GM19468 (cell line): ENCODE data around the gene KRT17.

Source experiments
- ATAC-seq: cut with Tn5 transposase; IDR thresholded peaks from one replicate; pipeline ENCODE4 v1.9.1; 2021; ENCODE audit warnings: mild to moderate bottlenecking, moderate library complexity, moderate number of reproducible peaks; ENCODE audit not compliant: unreplicated experiment; ENCODE audit errors: extremely low read depth

KRT17 gene

DNA sequence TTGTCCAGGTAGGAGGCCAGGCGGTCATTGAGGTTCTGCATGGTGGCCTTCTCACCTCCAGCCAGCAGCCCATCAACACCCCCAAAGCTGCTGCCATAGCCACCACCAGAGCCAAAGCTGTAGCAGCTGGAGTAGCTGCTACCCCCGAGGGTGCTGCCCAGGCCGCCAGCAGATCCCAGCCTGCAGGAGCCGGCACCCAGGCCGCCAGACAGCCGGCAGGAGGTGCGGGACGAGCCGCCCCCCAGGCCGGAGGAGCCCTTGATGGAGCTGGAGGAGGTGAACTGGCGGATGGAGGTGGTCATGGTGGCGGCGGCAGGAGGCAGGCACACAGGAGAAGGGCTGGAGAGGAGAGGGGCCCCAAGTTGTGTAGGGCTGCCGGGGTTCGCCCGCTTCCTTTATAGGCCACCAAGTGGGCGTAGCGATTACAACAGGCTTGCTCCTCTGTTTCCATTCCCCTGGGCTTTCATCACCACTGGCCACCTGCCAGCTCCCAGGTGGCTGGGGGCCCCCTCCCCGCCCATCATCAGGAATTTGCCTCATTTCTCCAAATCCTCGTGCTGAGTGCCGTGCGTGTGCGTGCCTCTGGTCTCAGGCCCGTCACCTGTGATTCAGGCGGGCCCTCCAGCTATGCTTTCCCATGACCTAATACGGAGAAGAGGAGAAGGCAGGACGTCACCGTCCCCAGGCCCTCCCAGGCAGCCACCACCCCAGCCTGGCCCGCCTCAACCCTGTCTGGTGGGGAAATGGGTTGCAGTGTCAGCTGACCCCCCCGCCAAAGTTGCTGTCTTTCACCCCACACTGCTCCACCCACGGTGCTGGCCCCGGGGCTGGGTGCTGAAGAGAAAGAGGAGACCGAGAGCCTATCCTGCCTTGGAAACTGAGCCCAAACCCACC is at the start of gene KRT17:
KRT17 (minus strand) TSS at position 368 of the 894 bp plus-strand sequence; CDS start at position 302, 66 bp downstream.
- ATAC-seq, result no peak

DNA sequence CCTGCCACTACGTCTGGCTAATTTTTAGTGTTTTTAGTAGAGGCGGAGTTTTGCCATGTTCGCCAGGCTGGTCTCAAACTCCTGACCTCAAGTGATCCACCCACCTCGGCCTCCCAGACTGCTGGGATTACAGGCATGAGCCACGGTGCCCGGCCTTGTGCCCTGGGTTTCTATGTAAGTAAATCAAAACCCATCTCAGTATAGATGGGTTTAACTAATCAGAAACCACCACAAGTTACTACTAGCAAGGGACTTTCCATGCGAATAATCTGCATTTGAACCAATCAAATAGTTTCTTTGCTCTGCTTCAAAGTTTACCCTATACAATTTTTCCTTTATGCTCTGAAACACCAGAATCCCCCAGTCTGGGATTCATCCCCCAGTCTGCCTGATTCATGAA is 47.8 kb upstream of the KRT17 start:
- no peak for ATAC-seq

DNA sequence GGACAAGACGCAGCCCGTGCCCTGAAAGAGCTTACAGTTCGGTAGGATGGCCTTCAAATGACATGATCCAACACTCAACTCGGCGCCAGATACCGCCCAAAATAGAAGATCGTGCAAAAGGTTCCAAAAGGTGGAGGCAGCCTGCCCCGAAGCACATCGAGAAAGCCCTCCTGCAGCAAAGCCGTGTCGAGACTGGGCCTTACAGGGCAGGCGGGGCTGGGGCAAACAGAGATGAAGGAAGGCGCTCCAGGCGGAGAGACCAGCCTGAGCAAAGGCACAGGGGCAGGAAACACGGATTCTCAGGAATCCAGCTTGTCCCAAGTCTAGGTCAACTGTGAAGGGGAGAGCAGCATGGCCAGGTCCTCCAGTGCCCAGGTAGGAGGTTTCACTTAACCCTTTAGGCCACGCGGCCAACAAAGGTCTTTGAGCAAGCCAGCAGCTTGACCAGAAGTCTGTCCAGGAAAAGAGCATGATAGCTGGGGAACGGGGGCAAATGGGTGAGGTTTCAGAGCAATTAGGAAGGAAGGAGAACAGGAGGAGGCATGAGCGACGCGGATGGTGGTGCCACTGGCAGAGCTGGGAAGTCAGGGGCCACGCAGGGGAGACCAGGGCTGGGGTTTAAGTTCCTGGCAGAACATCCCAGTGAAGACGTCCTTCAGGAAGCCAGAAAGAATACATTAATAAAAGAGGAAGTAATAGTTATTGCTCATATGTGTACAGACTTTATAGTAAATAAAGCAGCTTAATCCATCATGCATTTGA is 43.1 kb upstream of the KRT17 start:
- ATAC-seq, result no peak

DNA sequence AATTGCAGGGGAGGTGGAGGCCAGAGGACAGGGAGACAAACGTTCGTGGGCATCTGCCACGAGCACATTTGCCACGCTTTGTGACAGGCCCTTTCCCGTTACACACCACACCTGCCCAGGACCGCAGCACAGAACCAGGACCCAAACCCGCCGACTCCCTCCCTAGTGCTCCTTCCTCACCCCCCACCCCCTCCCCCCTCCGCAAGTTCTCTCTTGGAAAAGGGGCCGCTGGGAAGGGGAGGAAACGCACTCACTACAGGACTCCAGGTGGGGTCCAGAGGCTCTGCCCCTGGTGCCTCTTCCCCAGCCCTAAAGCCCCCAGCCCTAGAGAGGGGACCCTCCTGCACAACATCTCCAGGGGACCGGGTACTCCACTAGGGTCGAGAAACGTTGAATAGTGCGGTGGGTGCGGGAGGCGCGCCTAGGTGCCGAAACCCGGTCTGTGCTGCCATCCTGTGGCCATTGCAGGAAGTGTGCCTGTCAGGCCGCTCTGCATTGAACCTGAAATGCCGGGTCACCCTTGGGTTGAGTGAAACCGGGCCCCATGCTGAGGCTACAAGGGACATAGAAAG is 42.4 kb upstream of the KRT17 start:
- no peak for ATAC-seq

DNA sequence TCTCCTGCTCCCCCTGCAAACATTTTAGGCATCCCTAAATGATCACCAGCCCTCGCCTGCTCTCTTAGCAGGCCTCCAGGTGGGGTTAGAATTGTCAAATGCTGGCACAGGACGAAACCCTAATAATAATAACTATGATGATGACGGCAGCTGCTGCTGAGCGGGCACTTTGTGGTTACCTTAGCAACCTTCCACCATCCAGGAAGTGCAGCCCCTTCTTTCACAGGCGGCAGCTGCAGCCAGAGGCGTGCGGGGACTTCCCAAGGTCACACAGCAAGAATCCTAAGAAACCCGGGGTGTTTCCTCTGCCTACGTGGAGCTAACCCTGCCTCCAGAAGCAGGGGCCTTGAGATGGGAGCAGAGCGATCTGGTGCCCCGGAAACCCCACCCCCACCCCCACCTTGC is 41.9 kb upstream of the KRT17 start:
- no peak for ATAC-seq

DNA sequence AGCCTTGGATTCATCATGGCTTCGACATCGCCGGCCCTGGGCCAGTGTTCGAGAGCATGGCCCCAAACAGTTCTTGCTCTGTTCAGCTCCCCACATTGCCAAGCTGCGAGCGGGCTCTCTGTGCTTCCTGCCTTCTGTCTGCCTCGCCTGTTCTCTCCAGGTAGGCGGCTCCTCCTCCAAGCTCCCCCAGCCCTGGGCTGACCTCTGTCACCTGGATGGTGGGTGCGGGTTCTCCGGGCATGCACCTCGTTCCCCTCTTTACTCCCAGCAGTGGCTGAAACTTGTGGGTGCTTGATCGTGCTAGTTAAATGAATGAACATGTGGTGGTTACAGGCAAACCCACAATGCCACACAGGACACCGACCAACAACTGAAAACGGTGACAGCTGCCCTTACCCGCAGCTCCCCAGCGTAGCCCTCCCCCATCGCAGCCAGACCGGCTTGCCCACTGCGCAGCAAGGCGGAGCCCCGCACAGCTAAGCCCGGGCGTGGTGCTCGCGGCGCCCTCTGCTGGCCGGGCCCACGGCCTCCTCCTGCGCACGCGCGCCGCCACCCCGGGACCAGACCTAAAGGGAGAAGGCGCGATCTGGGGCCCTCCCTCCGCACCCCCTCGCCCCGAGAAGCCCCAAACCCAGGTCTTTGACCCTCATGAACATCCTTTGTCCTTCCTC is 41.3 kb upstream of the KRT17 start:
- ATAC-seq, result peak; percentile 37

DNA sequence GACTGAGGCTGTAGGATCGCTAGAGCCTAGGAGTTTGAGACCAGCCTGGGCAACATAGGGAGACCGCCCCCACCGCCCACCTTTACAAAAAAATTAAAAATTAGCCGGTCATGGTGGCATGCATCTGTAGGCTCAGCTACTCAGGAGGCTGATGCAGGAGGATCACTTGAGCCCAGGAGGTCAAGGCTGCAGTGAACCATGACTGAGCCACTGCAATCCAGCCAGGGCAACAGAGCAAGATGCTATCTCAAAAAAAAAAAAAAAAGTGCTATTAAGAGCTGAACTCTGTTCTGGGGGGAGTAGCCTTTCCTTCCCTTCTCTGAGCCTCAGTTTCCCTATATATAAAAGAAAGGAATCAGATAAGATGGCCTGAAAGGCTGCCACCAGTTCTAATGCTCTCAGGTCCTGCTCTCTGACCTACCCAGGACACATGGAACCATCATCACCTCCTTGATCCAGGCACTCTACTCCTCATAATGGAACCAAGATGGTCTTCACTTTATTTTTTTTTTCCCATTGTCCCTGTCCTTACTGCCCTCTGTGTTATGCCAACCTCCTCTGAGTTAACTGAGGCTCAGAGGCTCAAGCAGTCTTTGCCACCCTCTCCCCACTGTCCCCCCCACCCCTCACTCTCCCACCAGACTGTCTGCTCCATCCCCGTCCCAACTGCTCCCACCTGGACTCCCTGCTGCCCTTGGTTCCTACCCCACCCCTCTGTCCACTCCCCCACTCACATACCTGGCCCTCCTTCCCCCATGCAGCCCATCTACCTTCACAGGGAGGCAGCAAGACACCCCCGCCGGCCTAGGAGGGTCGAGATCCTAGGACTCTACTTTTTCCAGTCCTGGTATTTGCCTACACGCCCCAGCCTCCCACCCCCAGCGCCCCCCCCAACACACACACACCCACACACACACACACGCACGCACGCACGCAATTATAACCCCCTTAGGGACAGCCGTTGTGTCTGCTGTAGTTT is 40.5 kb upstream of the KRT17 start:
- no peak for ATAC-seq

DNA sequence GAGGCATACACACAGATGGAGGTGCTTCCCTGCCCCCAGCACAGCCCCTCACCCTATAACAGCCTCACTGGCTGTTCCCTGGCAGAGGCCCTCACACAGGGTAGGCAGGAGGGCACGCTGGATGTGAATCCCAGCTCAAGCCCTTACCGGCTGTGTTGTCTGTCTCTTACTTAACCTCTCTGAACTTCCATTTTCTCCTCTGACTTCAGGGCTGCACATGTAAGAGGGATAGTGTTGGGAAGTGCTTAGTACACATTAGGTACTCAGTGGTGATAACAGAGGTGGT is 39.7 kb upstream of the KRT17 start:
- ATAC-seq, result no peak

DNA sequence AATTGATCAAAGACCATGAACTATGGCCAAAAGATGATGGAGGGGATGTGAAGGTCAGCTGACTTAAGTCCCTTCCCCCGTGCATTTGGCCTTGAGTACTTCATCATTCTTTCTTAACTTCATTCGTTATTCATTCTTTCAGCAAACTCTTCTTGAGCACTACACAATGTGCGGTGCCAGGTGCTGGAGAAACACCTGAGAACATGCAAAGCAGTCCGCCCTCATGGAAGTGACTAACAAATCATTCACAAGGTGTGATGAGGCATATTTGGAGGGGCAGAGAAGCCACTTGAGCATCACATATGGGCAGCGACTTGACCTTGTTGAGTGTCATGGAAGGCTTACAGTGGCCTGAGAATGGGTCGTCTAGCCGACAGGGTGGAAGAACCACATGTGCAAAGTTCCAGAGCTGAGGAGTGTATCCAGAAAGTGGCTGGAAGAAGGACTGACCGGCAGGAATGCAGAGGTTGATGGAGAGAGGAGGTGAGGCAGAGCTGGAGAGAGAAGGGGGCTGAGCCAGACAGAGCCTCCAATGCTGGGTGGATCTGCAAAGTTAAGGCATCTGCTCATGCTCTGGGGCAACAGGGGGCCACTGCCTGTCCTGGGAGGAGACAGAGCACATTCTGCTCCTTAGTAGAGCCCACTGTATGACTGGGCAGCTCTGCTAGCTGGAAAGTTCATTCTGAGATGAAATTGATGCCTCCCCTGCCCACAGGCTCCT is 39.2 kb upstream of the KRT17 start:
- no peak for ATAC-seq

DNA sequence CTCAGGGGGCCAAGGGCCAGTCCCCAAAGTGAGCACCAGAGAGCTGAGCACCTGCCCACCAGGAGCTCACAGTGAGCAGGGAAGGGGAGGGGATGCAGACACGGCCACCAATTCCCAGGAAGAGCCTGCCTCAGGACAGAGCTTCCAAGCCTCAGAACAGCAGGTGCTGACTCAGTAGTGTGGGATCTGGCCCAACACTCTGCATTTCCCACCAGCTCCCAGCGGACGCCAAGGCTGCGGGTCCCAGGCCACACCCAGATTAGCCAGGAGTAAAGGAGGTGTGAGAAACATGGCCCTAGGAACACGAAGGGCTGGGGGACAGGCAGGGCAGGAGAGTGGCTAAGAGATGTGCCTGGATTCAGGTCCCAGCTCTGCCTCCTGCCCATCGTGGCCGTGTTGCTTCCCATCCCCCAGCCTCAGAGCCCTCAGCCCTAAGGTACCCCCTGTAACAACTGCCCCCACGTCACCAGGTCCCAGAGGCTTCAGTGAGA is 35.9 kb upstream of the KRT17 start:
- no peak for ATAC-seq

DNA sequence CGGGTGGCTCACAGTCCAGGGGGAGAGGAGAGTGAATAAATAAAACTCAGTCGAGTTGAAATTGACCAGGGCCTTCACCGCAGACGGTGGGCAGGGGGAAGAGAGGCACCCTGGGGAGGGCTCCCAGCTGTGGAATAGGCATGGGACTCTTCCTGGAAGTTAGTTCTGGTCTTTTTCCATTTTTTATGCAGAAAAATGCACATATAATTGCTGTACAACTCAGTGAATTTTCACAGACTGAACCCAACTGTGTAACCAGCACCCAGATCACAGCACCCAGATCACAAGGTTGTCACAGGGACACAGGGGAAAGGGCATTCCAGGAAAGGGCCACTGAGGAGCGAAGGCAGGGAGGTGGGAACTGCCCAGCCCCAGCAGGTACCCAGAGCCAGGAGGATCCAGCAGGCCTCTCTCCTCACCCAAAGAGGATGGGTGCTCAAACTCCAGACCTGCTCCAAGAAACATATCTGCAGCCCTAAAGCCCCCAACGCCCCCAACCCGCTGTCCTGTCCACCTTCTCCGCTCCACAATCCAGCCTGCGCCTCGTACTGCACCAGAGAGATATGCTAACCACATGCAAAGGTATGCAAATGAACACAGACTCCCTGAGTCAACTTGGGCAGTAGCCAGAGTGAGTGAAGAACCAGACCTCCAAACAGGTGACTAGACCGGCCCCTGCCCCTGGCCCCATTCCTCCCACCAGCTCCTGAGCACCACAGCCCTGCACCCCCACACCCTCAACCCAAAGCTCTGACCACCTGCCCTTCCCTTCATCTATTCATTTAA is 35.2 kb upstream of the KRT17 start:
- no peak for ATAC-seq

DNA sequence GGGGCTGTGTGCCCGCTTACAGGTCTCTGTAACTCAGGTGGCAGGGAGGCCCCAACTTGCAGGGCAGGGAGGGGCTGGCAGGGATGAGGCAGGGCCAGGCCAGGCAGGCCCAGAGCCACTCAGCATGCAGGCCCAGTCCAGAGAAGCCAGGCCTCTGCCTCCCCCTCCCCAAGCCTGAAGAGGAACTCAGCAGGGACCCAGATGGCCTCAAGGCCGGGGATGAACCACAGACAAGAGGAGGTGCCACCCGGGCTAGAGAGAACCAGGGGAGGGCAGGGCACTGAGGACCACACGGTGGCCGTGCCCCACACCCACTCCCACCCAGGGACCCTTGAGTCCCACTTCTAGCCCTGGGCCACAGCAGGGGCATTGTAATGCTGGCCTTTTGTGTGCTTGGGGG is 34.5 kb upstream of the KRT17 start:
- no peak for ATAC-seq

DNA sequence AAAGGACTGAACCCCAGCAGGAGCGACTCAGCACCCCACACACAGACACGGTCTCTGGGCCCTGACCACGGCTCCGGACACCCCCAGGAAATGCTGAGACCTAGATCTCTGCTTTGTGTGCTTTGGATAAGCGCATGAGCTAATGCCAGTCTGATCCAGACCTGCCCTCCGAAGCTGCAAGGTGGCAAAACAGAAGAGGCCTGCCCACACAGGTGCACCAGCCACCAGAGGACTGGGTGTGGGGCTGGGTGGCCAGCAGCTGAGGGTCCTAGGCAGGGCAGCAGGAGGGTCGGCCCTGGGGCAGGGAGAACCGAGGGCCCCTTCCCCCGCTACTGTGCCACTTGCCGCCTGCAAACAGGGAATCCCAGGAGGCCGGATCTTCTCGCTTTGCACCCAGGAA is 33.6 kb upstream of the KRT17 start:
- no peak for ATAC-seq

DNA sequence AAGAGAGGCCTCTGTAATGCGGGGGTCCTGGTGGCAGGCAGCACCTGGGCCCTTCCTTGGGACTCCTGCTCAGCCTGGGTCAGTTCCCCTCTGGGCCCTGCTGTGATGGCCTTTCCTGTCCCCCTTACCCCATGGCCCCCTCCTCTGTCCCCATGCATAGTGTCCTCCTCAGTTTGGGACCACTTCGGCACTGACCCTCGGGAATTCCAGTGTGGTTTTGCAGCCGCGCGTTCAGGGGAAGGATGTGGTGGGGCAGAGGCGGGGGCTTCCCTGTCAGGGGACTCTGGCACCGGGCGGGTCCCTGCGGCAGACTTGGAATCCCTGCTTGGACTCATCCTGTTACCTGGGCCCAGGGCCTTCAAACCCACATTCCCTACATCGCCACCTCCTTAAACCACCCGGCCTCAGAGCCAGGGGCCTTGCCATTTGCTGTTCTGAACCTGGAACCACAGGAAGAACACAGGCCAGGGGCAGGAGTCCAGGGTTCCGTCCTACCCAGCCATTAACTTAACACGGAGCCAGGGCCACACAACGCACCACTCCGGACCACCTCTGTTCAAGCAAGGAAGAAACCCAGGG is 32.9 kb upstream of the KRT17 start:
- no peak for ATAC-seq

DNA sequence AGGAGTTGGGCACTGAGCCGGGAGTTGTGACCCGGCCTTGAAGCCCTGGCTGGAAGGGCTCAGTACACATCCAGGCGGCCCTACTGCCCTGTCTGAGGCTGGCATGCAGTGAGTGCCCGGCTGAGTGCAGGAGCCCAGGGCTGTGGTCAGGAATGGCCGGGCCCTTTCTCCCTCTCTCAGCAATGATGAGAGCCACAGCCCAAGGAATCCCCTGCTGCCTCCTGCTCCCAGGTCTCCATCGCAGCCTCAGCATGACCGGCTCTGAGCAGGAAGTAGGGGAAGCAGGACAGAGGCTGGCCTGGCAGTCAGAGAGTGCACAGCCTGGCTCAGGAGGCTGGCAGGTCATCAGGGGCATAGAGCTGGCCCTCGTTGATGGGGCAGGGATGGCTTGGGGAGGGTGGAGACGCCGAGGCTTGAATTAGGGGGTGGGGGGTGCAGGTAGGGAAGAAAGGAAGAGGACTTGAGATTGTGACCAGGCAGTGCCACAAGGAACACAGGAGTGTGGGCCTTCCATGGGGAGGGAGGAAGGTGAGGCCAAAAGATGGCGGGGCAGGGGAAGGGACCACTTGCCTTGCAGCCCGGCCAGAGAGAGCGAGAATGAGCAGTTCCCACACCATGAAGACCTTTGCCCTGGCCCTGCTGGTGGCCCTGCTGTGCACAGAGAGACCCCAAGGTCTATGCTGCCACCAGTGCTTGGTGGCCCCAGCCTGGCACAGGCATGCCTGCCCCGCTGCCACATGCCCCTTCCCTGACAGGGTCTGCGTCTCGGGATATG is 32.1 kb upstream of the KRT17 start:
- ATAC-seq, result no peak

DNA sequence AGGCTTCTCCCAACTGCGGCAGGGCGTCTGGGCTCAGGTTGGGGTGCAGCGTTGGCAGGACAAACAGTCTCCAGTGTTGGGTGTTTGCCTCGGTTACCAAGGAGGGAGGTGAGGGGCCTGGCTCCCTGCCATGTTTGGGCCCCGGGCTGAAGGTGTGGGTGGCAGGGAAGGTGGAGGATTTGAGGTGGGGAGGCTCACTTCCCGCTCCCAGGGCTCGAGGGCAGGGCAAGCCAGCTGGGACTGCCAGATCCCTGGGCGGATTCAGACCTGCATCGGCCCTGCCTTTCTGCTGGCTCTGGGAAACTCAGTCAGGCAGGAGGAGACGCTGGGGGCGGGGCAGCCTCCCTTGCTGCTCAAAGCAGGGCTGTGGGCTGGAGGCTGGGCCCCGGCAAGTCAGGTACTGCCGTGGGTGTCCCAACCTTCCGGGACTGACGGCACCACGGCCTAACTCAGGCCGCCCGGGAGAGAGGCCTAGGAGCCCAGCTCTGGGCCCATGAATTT is 31.3 kb upstream of the KRT17 start:
- no peak for ATAC-seq
